ENCODE results near the gene ADAM23.

ADAM23 gene

GRCh38 chr2:206665251-206665650 is 221.9 kb downstream of the ADAM23 start:
- DNase-seq, result no peak

Measured in stimulated activated naive CD4-positive, alpha-beta T cell treated with Interleukin-2 at 50 U/mL for 16 hours (primary cell).